ENCODE measurements around the gene TBX21. TPM values are rescaled to one million over a fixed set of nuclear protein-coding genes. Genes with fewer than 3 reads are reported as not detected.

Gene TBX21
- total RNA-seq, 1 donor from 2014 or later: not detected

- no peak for DNase-seq (ENCODE audit: low read depth, low spot score)
These were observed 32.3 kb upstream of the TBX21 start for GRCh38 chr17:47700471-47701449.

DNA sequence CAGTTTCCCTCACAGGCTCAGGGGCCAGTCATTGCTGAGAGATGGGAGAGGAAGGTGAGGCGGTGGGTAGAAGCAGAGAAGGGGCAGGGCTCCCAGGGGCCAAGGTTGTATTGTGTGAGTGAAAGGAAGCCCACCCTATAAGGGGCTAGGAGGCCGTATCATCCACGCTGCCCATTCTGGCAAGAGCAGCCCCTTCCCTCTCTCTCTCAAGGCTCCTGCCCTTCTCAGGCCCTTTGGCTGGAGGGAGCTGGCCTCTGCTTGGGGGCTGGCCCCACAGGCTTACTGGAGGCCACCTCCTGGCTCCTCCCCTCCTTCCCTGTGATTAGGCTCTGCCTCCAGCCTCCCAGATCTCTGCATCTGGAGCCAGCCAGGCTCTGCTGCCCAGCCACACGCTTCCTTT, 31.4 kb upstream of the TBX21 start:
- Mint-ChIP-seq H3K4me3 (no peak overlapping the region), H3K4me1 (peaks cover 36% of the 10 kb centered on the region), H3K9me3 (no peaks in the 10 kb centered on the region), H3K27ac (ENCODE audit: unreplicated experiment) (no peak overlapping the region), H3K27me3 (ENCODE audit: low read depth) (no peaks in the 10 kb centered on the region), H3K36me3 (ENCODE audit: low read depth) (no peaks in the 10 kb centered on the region)
- DNase-seq (ENCODE audit: low read depth, low spot score): no peak
- TF ChIP-seq, protein P1, sequence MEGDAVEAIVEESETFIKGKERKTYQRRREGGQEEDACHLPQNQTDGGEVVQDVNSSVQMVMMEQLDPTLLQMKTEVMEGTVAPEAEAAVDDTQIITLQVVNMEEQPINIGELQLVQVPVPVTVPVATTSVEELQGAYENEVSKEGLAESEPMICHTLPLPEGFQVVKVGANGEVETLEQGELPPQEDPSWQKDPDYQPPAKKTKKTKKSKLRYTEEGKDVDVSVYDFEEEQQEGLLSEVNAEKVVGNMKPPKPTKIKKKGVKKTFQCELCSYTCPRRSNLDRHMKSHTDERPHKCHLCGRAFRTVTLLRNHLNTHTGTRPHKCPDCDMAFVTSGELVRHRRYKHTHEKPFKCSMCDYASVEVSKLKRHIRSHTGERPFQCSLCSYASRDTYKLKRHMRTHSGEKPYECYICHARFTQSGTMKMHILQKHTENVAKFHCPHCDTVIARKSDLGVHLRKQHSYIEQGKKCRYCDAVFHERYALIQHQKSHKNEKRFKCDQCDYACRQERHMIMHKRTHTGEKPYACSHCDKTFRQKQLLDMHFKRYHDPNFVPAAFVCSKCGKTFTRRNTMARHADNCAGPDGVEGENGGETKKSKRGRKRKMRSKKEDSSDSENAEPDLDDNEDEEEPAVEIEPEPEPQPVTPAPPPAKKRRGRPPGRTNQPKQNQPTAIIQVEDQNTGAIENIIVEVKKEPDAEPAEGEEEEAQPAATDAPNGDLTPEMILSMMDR (conservative IDR thresholded peaks at IDR 0.05): no peak

More at GRCh38 chr17:47700471-47701449, 32.3 kb upstream of the TBX21 start:
- Mint-ChIP-seq H3K27me3 (ENCODE audit: low read depth) (no peaks in the 10 kb centered on the region), H3K4me3 (peak overlapping the region; percentile 20), H3K4me1 (peaks cover 35% of the 10 kb centered on the region), H3K36me3 (ENCODE audit: low read depth) (no peaks in the 10 kb centered on the region), H3K9me3 (no peaks in the 10 kb centered on the region), H3K27ac (ENCODE audit: unreplicated experiment) (no peak overlapping the region)
- TF ChIP-seq, protein P1 (conservative IDR thresholded peaks at IDR 0.05): no peak

GRCh38 chr17:47702391-47702995, 30.5 kb upstream of the TBX21 start:
- no peaks in the 10 kb centered on the region for H3K27me3 Mint-ChIP-seq (ENCODE audit: low read depth)
- no peak overlapping the region for H3K4me3 Mint-ChIP-seq
- no peak overlapping the region for H3K27ac Mint-ChIP-seq (ENCODE audit: unreplicated experiment)
- no peak for DNase-seq (ENCODE audit: low read depth, low spot score)
- H3K4me1 Mint-ChIP-seq: peaks cover 38% of the 10 kb centered on the region
- no peaks in the 10 kb centered on the region for H3K9me3 Mint-ChIP-seq
- H3K36me3 Mint-ChIP-seq (ENCODE audit: low read depth): no peaks in the 10 kb centered on the region
- TF ChIP-seq, protein P1 (conservative IDR thresholded peaks at IDR 0.05): no peak

DNA sequence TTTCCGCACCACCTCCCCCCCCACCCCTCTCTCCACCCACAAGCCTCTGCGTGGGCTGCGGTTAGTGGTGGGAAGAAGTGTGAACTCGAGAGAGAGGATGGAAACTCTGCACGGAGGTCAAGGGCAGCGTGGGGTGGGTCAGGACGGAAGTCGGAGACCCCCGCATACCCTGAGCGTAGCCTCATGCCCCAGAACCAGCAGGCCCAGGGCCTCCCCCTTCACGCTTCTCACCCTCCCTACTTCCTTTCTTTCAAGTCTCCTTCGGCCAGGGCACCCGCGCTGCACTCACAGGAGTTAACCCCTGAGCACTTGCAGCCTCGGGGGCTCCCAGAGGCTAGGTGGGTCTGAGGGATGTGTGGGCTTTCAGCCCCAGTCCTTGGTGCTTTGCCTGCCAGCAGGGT, 29.8 kb upstream of the TBX21 start:
- no peaks in the 10 kb centered on the region for H3K9me3 Mint-ChIP-seq
- TF ChIP-seq, protein P1 (conservative IDR thresholded peaks at IDR 0.05): no peak
- no peak for DNase-seq (ENCODE audit: low read depth, low spot score)
- no peak overlapping the region for H3K4me3 Mint-ChIP-seq
- peaks cover 45% of the 10 kb centered on the region for H3K4me1 Mint-ChIP-seq
- no peaks in the 10 kb centered on the region for H3K36me3 Mint-ChIP-seq (ENCODE audit: low read depth)
- no peak overlapping the region for H3K27ac Mint-ChIP-seq (ENCODE audit: unreplicated experiment)
- no peaks in the 10 kb centered on the region for H3K27me3 Mint-ChIP-seq (ENCODE audit: low read depth)

DNA sequence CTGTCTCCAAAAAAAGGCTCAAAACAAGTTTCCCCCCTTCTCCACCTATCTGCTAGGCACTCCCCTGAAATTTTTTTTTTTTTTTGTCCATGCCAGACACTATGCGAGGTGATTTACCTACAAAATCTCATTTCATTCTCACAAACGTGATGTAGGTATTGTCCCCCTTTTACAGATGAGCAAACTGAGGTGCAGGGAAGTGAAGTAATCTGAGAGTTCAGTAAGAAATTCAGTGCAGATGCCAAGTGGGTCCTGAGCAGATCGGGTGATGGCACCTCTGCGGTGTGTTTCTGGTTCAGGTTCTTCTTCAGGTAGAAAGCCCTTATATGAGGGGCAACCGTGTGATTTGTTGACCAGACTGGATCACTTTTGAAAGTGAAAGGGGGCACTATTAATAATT, 29.4 kb upstream of the TBX21 start:
- Mint-ChIP-seq H3K9me3 (no peaks in the 10 kb centered on the region), H3K27me3 (ENCODE audit: low read depth) (no peaks in the 10 kb centered on the region), H3K27ac (ENCODE audit: unreplicated experiment) (no peak overlapping the region), H3K36me3 (ENCODE audit: low read depth) (no peaks in the 10 kb centered on the region), H3K4me1 (peaks cover 45% of the 10 kb centered on the region), H3K4me3 (no peak overlapping the region)
- no peak for DNase-seq (ENCODE audit: low read depth, low spot score)
- TF ChIP-seq, protein P1 (conservative IDR thresholded peaks at IDR 0.05): no peak

All from neural crest cell (in vitro differentiated cells).